ENCODE results near the gene PACSIN3. TPM values are rescaled to one million over a fixed set of nuclear protein-coding genes. Genes with fewer than 3 reads are reported as not detected.

The PACSIN3 gene
- total RNA-seq, 1 donor from 2014 or later: 56.4 TPM

DNA sequence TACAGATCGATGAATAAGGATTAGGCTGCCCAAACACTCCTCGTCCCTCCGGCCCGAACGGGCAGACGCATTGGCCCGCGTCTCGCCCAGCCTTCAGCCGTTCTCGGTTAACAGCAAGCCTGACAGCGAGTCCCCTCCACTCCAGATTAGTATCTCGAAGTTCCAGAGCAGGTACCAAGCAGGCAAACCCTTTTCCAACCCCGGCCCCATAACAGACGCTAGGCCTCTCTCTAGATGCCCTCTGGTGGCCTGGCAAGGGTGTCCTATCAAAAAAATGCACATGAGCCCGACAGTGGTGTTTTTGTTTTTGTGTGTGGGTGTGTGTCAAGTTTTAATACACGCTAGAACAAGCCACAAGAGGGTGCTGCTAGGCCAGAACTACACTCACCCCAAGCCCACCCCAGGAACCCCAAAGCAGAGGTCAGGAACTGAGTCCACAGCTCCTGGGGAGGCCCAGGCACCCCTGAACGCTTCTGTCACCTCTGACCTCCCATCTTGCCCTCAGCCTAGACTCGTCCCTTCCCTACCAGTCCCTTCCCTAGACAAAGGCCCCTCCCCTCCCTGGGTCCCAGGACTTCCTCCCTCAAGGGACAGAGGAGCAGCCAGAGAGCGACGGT lies 8.9 kb downstream of the PACSIN3 start:
- Mint-ChIP-seq H3K9me3 (no peaks in the 10 kb centered on the region), H3K4me1 (peaks cover 29% of the 10 kb centered on the region), H3K36me3 (ENCODE audit: low read depth) (no peaks in the 10 kb centered on the region), H3K27ac (ENCODE audit: unreplicated experiment) (peak overlapping the region; percentile 98), H3K27me3 (ENCODE audit: low read depth) (peaks cover 7% of the 10 kb centered on the region), H3K4me3 (peak overlapping the region; percentile 99)
- DNase-seq (ENCODE audit: low read depth, low spot score): no peak
- TF ChIP-seq, protein P1, sequence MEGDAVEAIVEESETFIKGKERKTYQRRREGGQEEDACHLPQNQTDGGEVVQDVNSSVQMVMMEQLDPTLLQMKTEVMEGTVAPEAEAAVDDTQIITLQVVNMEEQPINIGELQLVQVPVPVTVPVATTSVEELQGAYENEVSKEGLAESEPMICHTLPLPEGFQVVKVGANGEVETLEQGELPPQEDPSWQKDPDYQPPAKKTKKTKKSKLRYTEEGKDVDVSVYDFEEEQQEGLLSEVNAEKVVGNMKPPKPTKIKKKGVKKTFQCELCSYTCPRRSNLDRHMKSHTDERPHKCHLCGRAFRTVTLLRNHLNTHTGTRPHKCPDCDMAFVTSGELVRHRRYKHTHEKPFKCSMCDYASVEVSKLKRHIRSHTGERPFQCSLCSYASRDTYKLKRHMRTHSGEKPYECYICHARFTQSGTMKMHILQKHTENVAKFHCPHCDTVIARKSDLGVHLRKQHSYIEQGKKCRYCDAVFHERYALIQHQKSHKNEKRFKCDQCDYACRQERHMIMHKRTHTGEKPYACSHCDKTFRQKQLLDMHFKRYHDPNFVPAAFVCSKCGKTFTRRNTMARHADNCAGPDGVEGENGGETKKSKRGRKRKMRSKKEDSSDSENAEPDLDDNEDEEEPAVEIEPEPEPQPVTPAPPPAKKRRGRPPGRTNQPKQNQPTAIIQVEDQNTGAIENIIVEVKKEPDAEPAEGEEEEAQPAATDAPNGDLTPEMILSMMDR (conservative IDR thresholded peaks at IDR 0.05): peak; percentile 74

DNA sequence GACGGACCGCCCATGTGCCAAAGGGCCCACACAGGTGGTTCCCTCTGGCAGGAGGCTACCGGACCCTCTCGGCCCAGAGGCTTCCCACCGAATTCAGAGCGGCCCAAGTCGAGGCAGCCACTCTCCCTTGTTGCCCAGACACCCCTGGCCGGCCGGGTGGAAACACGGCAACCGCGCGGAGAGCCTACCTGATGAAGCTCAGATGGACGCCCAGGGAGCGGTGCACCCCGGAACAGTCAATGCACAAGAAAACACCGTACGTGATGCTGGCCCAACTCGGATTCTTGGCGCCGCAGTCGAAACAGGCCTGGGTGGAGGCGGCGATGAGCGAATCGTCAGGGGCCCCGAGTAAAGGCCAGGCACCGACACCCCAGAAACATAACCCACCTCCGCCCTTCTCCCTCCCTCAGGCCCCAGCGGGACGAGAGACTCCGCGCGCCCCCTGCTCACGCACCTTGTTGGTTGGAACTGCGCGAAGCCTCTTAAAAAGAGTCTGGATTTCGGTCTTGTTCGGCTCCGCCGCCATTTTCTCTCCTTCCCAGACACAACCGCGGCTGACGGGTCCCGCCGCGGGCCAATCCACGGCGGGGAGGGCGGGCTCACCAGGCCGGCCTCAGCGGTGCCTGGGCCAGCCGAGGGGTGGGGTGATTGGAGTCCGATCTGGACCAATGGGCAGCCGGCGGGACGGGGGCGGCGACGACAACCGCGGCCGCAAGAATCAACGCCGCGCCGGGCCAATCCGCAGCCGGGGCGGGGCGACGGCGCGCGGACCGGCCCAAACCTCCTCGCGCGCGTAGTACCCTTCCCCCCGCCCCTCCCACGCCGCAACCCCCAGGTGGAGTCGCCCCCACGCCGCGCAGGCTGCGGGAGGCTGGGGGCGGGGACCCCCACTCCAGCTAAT lies 9.7 kb downstream of the PACSIN3 start, which contains the start of gene ARFGAP2:
Gene ARFGAP2, minus strand, starts transcription at position 552 of the 901 bp plus-strand sequence. Its CDS starts 26 bp downstream, at position 526.
- peak within 1 kb of the TSS; percentile 100 for H3K27ac Mint-ChIP-seq (ENCODE audit: unreplicated experiment)
- H3K36me3 Mint-ChIP-seq (ENCODE audit: low read depth): peaks cover 3% of the 10 kb centered on the region
- peaks cover 29% of the 10 kb centered on the region for H3K4me1 Mint-ChIP-seq
- no peaks in the 10 kb centered on the region for H3K9me3 Mint-ChIP-seq
- H3K4me3 Mint-ChIP-seq: peak within 1 kb of the TSS; percentile 99
- H3K27me3 Mint-ChIP-seq (ENCODE audit: low read depth): peaks cover 7% of the 10 kb centered on the region
- TF ChIP-seq, protein P1 (conservative IDR thresholded peaks at IDR 0.05): no peak
- peak; percentile 90 for DNase-seq (ENCODE audit: low read depth, low spot score)

DNA sequence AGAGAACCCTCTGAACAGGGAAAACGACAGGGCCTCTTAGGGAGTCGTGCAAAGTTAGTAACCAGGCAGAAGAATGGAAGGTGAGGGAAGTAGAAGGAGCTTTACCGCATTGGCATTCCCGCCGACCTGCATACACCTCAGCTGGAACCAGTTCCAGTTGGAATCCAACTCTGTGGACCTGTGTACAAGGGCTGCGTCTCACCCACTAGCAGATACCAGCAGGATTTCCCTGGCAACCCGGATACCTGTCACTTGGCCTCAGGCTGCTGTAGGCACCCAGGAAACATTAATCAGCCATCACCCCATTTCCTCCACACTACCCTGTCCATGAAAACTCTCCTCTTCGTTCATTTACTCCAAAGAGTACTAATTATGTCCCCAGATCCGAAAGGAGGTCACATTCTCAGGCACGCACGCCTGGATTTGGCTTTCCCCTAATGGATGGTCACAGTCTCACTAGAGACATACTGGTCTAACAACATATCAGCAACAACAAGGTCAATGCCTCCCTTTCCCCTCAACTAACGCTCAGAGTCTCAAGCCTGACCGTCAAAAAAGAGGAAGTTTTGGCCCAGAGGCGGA lies 10.4 kb downstream of the PACSIN3 start:
- no peak for DNase-seq (ENCODE audit: low read depth, low spot score)
- peaks cover 7% of the 10 kb centered on the region for H3K27me3 Mint-ChIP-seq (ENCODE audit: low read depth)
- H3K4me1 Mint-ChIP-seq: peaks cover 29% of the 10 kb centered on the region
- TF ChIP-seq, protein P1 (conservative IDR thresholded peaks at IDR 0.05): no peak
- H3K36me3 Mint-ChIP-seq (ENCODE audit: low read depth): peaks cover 3% of the 10 kb centered on the region
- no peaks in the 10 kb centered on the region for H3K9me3 Mint-ChIP-seq
- H3K27ac Mint-ChIP-seq (ENCODE audit: unreplicated experiment): peak overlapping the region; percentile 100
- H3K4me3 Mint-ChIP-seq: peak overlapping the region; percentile 99

DNA sequence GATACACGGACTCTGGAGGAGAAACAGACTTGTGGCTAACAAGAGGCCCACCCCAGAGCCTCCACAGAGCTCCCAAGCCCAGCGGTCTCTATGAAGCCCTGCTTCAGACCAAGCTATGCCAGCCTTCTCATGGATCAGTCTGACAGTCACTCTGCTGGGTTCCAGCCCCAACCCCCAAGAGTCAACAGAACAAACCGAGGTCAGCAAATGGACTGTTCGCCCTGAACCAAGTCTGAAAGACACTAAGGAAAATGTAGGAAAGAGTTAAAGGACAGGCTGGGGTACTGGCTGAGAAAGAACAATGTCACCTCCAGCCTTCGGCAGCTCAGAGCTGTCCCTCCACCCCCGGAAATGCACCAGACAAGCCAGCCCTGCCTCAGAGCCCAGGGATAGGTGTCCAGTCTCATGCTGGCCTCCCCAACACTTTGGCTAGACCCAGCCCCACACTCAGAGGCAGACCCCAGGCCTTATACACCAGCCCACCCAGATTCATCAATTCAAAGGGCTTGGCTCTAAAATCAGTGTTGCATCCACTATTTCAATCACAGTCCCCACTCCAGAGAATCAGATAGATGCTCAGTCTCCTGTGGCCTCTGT lies 13.4 kb downstream of the PACSIN3 start:
- Mint-ChIP-seq H3K27ac (ENCODE audit: unreplicated experiment) (no peak overlapping the region), H3K36me3 (ENCODE audit: low read depth) (peaks cover 3% of the 10 kb centered on the region), H3K4me1 (peaks cover 21% of the 10 kb centered on the region), H3K27me3 (ENCODE audit: low read depth) (peaks cover 4% of the 10 kb centered on the region), H3K4me3 (peak overlapping the region; percentile 78), H3K9me3 (no peaks in the 10 kb centered on the region)
- DNase-seq (ENCODE audit: low read depth, low spot score): no peak
- TF ChIP-seq, protein P1 (conservative IDR thresholded peaks at IDR 0.05): no peak

DNA sequence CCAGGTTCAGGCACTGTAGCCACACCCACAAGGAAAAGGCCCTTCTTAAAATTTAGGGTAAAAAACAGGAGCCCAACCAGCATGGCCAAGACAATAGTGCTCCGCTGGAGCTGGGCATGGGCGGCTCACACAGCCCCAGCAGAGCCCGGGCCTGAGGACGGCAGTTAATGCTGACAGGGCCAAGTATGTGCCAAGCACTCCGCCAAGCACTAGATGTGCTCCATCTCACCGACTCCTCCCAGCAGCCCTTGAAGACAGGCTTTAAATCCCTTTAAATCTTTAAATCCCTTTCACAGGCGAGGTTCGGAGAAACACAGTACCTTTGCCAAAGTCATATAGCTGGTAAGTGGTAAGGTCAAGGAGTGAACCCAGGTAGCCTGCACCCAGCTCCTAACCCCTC lies 14.4 kb downstream of the PACSIN3 start:
- Mint-ChIP-seq H3K4me1 (peaks cover 13% of the 10 kb centered on the region), H3K4me3 (peak overlapping the region; percentile 78), H3K9me3 (no peaks in the 10 kb centered on the region), H3K27ac (ENCODE audit: unreplicated experiment) (no peak overlapping the region), H3K27me3 (ENCODE audit: low read depth) (no peaks in the 10 kb centered on the region), H3K36me3 (ENCODE audit: low read depth) (peaks cover 3% of the 10 kb centered on the region)
- DNase-seq (ENCODE audit: low read depth, low spot score): no peak
- TF ChIP-seq, protein P1 (conservative IDR thresholded peaks at IDR 0.05): no peak

Measured in neural crest cell (in vitro differentiated cells).